NCI-H460 (cell line): Measurements from ENCODE around the gene CANX. TPM values are rescaled to one million over a fixed set of nuclear protein-coding genes. Genes with fewer than 3 reads are reported as not detected.

Experiments used
- DNase-seq: peaks from one replicate; pipeline ENCODE4 v3.0.0-alpha.2; 2016; ENCODE audit warnings: low read depth; ENCODE audit errors: extremely low read depth
- total RNA-seq: library from RNA; depleted of rRNA; stranded (reverse); fragments of >200 nt; shearing (Covaris generic); gene quantifications from 2 replicates; pipeline ENCODE4 v1.2.3, GENCODE V29; 2014; rRNA removed

The CANX gene
- total RNA-seq, 1 experiment from 2014 or later, result 1,531 TPM

DNA sequence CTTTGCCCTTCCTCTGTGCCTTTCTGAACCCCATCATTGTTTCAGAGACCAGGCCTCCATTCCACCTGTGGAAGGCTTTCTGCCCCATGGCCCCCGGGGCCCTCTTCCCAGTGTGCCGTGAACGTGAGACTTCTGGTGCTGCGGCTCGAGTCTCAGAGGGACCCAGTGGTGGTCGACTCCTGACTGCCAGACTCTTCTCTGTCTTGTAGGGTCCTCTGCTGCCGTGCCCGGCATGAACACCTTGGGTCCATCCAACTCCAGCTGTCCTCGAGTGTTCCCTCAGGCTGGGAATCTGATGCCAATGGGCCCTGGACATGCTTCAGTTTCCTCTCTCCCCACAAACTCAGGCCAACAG is 74.9 kb downstream of the CANX start:
- no peak for DNase-seq

DNA sequence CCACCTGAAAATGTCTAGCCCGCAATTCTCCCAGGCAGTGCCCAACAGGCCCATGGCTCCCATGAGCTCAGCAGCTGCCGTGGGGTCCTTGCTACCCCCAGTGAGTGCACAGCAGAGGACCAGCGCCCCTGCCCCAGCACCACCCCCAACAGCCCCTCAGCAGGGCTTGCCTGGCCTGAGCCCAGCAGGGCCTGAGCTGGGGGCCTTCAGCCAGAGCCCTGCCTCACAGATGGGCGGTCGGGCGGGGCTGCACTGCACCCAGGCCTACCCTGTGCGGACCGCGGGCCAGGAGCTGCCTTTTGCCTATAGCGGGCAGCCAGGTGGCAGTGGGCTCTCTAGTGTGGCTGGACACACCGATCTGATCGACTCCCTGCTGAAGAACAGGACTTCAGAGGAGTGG is 75.7 kb downstream of the CANX start:
- no peak for DNase-seq

GRCh38 chr5:179776411-179776938 is 77.7 kb downstream of the CANX start:
- DNase-seq, result no peak

DNA sequence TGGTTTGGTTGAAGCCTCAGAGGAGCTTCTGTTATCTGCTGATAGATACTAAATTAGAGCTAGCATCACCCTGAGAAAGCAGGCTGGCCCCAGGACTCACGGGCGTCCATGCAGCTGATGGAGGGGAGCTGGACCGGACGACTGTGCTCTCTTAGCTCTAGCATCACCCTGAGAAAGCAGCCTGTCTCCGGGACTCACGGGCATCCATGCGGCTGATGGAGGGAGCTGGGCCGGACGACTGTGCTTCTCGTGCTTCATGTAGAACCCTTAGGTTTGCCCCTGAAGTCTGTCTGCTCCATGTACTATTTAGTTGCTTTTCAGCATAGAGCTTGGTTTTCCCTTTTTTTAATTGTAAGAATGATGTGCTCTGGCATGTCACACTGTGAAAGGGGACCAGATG is 78.7 kb downstream of the CANX start:
- no peak for DNase-seq

GRCh38 chr5:179777909-179778308 is 79.1 kb downstream of the CANX start:
- no peak for DNase-seq

GRCh38 chr5:179778591-179778990 is 79.8 kb downstream of the CANX start:
- no peak for DNase-seq

DNA sequence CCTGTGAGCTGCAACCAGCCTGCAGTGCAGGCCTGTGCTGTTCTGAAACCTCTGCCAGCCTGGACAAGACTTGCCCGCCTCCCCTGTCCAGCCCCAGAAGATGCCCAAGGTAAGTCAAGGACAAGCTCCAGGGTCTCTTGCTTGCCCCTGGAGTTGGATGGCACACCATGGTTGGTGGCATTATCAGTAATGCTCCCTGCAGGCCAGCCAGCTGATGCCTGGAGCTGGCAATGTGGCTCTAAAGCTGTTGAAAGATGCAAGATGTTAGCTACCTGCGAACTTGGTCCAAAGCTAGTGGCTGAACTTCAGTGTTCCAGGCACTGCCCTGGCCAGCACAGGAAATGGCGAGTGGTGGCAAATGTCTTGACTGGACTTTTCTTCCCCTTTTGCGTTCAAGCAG is 81.1 kb downstream of the CANX start:
- DNase-seq, result no peak

DNA sequence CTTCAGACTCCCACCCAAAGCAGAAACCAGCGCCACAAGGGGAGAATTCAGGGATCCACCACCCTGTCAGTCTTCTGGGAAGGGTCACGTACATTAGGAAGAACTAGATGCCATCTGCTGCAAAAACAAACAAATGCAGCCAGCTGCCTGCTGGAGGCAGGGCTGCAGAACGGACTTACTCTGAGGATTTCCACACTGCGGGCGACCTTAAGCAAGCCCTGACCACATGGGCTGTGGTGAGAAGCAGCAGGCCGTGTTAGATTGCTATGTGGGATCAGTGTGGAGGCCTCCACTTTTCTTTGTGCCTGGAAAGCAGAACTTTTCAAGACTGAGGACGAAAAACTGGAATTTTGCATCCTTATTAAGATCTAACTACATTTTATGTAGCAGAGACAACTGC is 81.6 kb downstream of the CANX start:
- DNase-seq, result no peak

Other genes with a start within 250 kb of the CANX start
- 38.0 and 39.2 TPM in 2 replicates for gene RUFY1, start 148.4 kb upstream of the CANX start, total RNA-seq
- 389 and 564 TPM in 2 replicates for gene HNRNPH1, start 75.3 kb upstream of the CANX start, total RNA-seq
- gene CBY3, start 17.9 kb upstream of the CANX start, total RNA-seq, result not detected in 2 replicates
- gene MAML1, start 33.9 kb downstream of the CANX start, total RNA-seq, result 13.0 and 13.1 TPM in 2 replicates
- gene LTC4S, start 95.0 kb downstream of the CANX start, total RNA-seq, result 0.81 and 0.87 TPM in 2 replicates
- gene MGAT4B, start 107.9 kb downstream of the CANX start, total RNA-seq, result 94.0 and 101 TPM in 2 replicates
- gene SQSTM1, start 121.9 kb downstream of the CANX start, total RNA-seq, result 632 and 637 TPM in 2 replicates
- gene MRNIP, start 159.8 kb downstream of the CANX start, total RNA-seq, result 13.6 and 21.5 TPM in 2 replicates
- gene TBC1D9B, start 208.9 kb downstream of the CANX start, total RNA-seq, result 44.9 and 45.1 TPM in 2 replicates